GM12878 (cell line): ENCODE results near the gene PEF1. TPM values are rescaled to one million over a fixed set of nuclear protein-coding genes. Genes with fewer than 3 reads are reported as not detected.

Source experiments
- ATAC-seq: fragments of 200-7000 bp; cut with Tn5 transposase; 3 replicates; pipeline ENCODE4 v1.9.1; 2020; ENCODE audit warnings: mild to moderate bottlenecking, moderate library complexity
- BruUV-seq: library from RNA; stranded (reverse); fragments of 400-500 nt; replicated peaks from 2 replicates; lab custom pipeline; 2021; lab: Mats Ljungman, UMichigan
- CTCF ChIA-PET: fragments of 300-600 bp; sonication (Branson Sonifier 250); formaldehyde crosslinking; extraction: SDS; loops from one replicate; lab custom pipeline; 2021; ENCODE audit warnings: inconsistent platforms; lab: Yijun Ruan, JAX
- POLR2A ChIA-PET: fragments of 350-600 bp; formaldehyde crosslinking; extraction: SDS; loops from one replicate; lab custom pipeline; 2021; ENCODE audit warnings: inconsistent platforms; lab: Charles Lee
- RAD21 ChIA-PET: fragments of 300-600 bp; sonication (Branson Sonifier 250); formaldehyde crosslinking; loops from one replicate; lab custom pipeline; 2023; ENCODE audit warnings: antibody characterized with exemption; ENCODE audit not compliant: unreplicated experiment; lab: Charles Lee
- SMC1A ChIA-PET: fragments of 300-600 bp; sonication (Branson Sonifier 250); formaldehyde crosslinking; loops from one replicate; lab custom pipeline; 2023; ENCODE audit not compliant: unreplicated experiment, uncharacterized antibody; lab: Charles Lee
- DNase-seq: peaks from one replicate; pipeline ENCODE4 v3.0.0-alpha.2; 2011; ENCODE audit warnings: low read depth, low spot score
- FAIRE-seq: peaks from 3 replicates; lab custom pipeline; 2011; peaks lifted over from hg19 to GRCh38; lab: Jason Lieb, UNC
- H2AFZ ChIP-seq: 2 replicates; pipeline ENCODE4 v1.6.0; 2011; ENCODE audit warnings: low read depth, low read length, control low read depth; ENCODE audit not compliant: control insufficient read depth
- H3K27ac ChIP-seq: 2 replicates; pipeline ENCODE4 v1.5.1; 2011; ENCODE audit warnings: control low read depth; ENCODE audit not compliant: control insufficient read depth, insufficient read depth
- H3K27me3 ChIP-seq, 2 experiments: replicated peaks in 1 of 2; 2 replicates each; pipeline versions ENCODE4 v1.6.0 to v1.6.1; 2011; ENCODE audit warnings: low read length in 1 of 2; ENCODE audit not compliant: control insufficient read depth in 2 of 2, insufficient read depth in 2 of 2
- H3K36me3 ChIP-seq, 2 experiments: 2 replicates each; pipeline ENCODE4 v1.5.1; 2011; ENCODE audit warnings: low read length in 1 of 2; ENCODE audit not compliant: control insufficient read depth in 2 of 2, insufficient read depth in 2 of 2
- H3K4me1 ChIP-seq: 2 replicates; pipeline ENCODE4 v1.6.1; 2011; ENCODE audit warnings: mild to moderate bottlenecking, low read length, moderate library complexity, mixed read lengths; ENCODE audit not compliant: control insufficient read depth, insufficient read depth
- H3K4me2 ChIP-seq: 2 replicates; pipeline ENCODE4 v1.6.0; 2011; ENCODE audit warnings: control low read depth; ENCODE audit not compliant: control insufficient read depth, insufficient read depth
- H3K4me3 ChIP-seq: fragments of 200-600 bp; sonication (generic); 2 replicates; pipeline ENCODE4 v1.5.1; 2016
- H3K79me2 ChIP-seq: 2 replicates; pipeline ENCODE4 v1.6.0; 2011; ENCODE audit warnings: low read length; ENCODE audit not compliant: control insufficient read depth, insufficient read depth
- H3K9ac ChIP-seq: 2 replicates; pipeline ENCODE4 v1.8.0; 2011; ENCODE audit warnings: low read length, control low read depth, mixed read lengths; ENCODE audit not compliant: control insufficient read depth, insufficient read depth
- H3K9me3 ChIP-seq: replicated peaks from 3 replicates; pipeline ENCODE4 v1.5.1; 2011; ENCODE audit warnings: mild to moderate bottlenecking, low read length; ENCODE audit not compliant: control insufficient read depth, insufficient read depth
- H4K20me1 ChIP-seq: 2 replicates; pipeline ENCODE4 v1.6.0; 2011; ENCODE audit not compliant: control insufficient read depth, insufficient read depth
- CBFB ChIP-seq: IDR thresholded peaks from 2 replicates; pipeline ENCODE4 v1.6.1; 2016; ENCODE audit warnings: antibody characterized with exemption, low read depth
- EP300 ChIP-seq, 2 experiments: fragments of 150-350 bp in 1 of 2; IDR thresholded peaks; 2 replicates each; pipeline ENCODE4 v1.6.1; 2011 to 2012; ENCODE audit warnings: low read depth in 2 of 2, low read length in 2 of 2, borderline replicate concordance in 1 of 2, improper control_type of control experiment in 1 of 2, inconsistent platforms in 1 of 2; ENCODE audit not compliant: control insufficient read depth in 1 of 2
- FOXK2 ChIP-seq: fragments of 450-650 bp; IDR thresholded peaks from 2 replicates; pipeline ENCODE4 v1.6.1; 2017; ENCODE audit warnings: mild to moderate bottlenecking, moderate library complexity
- KAT2A ChIP-seq: conservative IDR thresholded peaks from 2 replicates; pipeline ENCODE4 v1.6.1; 2011; ENCODE audit warnings: low read depth, low read length; ENCODE audit not compliant: control insufficient read depth
- MYB ChIP-seq: fragments of 150-350 bp; IDR thresholded peaks from 2 replicates; pipeline ENCODE4 v1.6.1; 2014; ENCODE audit warnings: mild to moderate bottlenecking, low read depth, low read length, borderline replicate concordance
- POLR2AphosphoS2 ChIP-seq: IDR thresholded peaks from 2 replicates; pipeline ENCODE4 v1.6.1; 2011; ENCODE audit warnings: low read depth, mild to moderate bottlenecking, low read length, improper control_type of control experiment, moderate library complexity
- WRNIP1 ChIP-seq: IDR thresholded peaks from 2 replicates; pipeline ENCODE4 v1.6.1; 2011; ENCODE audit warnings: low read depth, low read length, improper control_type of control experiment, borderline replicate concordance
- ZNF384 ChIP-seq: IDR thresholded peaks from 2 replicates; pipeline ENCODE4 v1.6.1; 2012; ENCODE audit warnings: low read depth, mild to moderate bottlenecking, low read length, improper control_type of control experiment, borderline replicate concordance
- WGBS: methylation state at CpG from one replicate; pipeline ENCODE4 v1.1.6; 2016; ENCODE audit warnings: low lambda C conversion rate; ENCODE audit not compliant: insufficient replicate concordance, insufficient coverage; ENCODE audit errors: missing lambda C conversion rate; 5-methylcytosine and 5-hydroxymethylcytosine counted together
- in situ Hi-C: fragments of 300-500 bp; cut with MboI; formaldehyde crosslinking; loops from 9 replicates; pipeline ENCODE4 v1.14.3; 2018; ENCODE audit warnings: mixed read lengths
- intact Hi-C: fragments of 100-400 bp; cut with micrococcal nuclease; formaldehyde crosslinking; loops from one replicate; pipeline ENCODE4 v1.14.2; 2022; ENCODE audit not compliant: unreplicated experiment
- polyA plus RNA-seq, 11 experiments: library from polyadenylated mRNA; depleted of rRNA in 4 of 11; unstranded in 6 of 11; stranded (reverse) in 5 of 11; fragments of >200 nt; fragmentation: Nextera tagmentation in 4 of 11; fragmentation: Illumina TruSeq in 1 of 11; extraction: Ambion mirVana in 4 of 11; extraction: Trizol in 1 of 11; gene quantifications; 1 replicate in 1 of 11; 2 replicates in 10 of 11; pipeline versions ENCODE4 v1.2.1 to v1.2.3, GENCODE V29; 2011 to 2016; ENCODE audit warnings: inconsistent platforms in 2 of 11, missing spikeins in 2 of 11, low read depth in 1 of 11
- total RNA-seq, 4 experiments: library from RNA; depleted of rRNA in 3 of 4; stranded (reverse); fragments of >200 nt in 3 of 4; fragmentation: Illumina TruSeq in 1 of 4; extraction: Trizol in 1 of 4; gene quantifications; 2 replicates each; pipeline versions ENCODE4 v1.2.1 to v1.2.3, GENCODE V29; 2013 to 2021
- TF ChIP-seq, protein P1 (sequence below): IDR thresholded peaks from 2 replicates; pipeline ENCODE4 v1.6.1; 2011; ENCODE audit warnings: low read depth, mild to moderate bottlenecking, low read length, moderate library complexity, borderline replicate concordance; ENCODE audit errors: extremely low read depth
- TF ChIP-seq, protein P2 (sequence below): IDR thresholded peaks from 2 replicates; pipeline ENCODE4 v1.6.1; 2012; ENCODE audit warnings: low read length, inconsistent platforms
- TF ChIP-seq, protein P3 (sequence below): fragments of 450-650 bp; IDR thresholded peaks from 2 replicates; pipeline ENCODE4 v1.6.1; 2016; ENCODE audit warnings: mild to moderate bottlenecking
- TF ChIP-seq, protein P4 (sequence below): fragments of 450-650 bp; IDR thresholded peaks from 2 replicates; pipeline ENCODE4 v1.6.1; 2018; ENCODE audit warnings: borderline replicate concordance, mild to moderate bottlenecking; ENCODE audit not compliant: partially characterized antibody
- TF ChIP-seq, protein P5 (sequence below): IDR thresholded peaks from 2 replicates; pipeline ENCODE4 v1.6.1; 2012; ENCODE audit warnings: low read depth, low read length, improper control_type of control experiment
- TF ChIP-seq, protein P6 (sequence below): fragments of 450-650 bp; IDR thresholded peaks from 2 replicates; pipeline ENCODE4 v1.6.1; 2017; ENCODE audit warnings: borderline replicate concordance

Gene PEF1
- total and polyA plus RNA-seq, 10 of the 15 experiments (the other 5 are each of a cell fraction or from before 2014, with no cell fraction given) = 27.1 to 107 (median 79.0) TPM

DNA sequence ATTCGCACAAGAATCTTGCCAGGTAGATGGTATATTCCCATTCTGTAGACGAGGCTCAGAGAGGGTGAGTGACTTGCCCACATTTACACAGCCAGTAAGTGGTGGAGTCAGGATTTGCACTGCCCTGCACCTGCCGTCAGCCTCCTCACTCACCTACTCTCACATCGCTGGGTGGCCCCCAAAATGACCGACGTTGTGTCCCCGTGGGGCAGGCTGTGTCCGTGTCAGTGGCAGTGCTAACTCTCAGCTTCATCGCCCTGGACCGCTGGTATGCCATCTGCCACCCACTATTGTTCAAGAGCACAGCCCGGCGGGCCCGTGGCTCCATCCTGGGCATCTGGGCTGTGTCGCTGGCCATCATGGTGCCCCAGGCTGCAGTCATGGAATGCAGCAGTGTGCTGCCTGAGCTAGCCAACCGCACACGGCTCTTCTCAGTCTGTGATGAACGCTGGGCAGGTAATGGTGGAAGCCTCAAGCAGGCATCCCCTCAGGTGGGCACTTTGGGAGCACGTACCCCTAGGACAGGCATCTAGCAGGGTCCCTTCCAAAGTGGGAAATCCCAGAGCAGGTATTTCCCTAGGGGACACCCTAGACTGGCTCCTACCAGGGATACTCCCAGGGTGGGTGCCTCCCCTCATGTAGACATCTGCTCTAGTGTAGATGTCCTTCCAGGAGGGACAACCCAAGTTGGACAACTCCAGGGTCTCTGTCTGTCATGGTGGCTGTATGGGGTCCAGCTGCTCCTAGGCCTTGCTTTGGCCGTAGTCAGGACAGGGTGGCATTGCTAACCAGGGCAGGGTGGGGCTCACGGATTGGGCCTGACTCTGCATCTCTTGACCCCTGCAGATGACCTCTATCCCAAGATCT, 23.8 kb downstream of the PEF1 start:
- H3K27ac ChIP-seq = no peak overlapping the region
- H3K9ac ChIP-seq = no peak overlapping the region
- ATAC-seq (no peak), DNase-seq (no peak), FAIRE-seq (no peak)
- intact Hi-C loops (no loop called here), in situ Hi-C loops (no loop called here)
- no peaks in the 10 kb centered on the region for H3K9me3 ChIP-seq
- ChIA-PET SMC1A (interaction anchor here (1.9 kb wide), 1 partner anchor 24 kb away, joined by 4 read pairs; no protein-coding TSS in a partner anchor), POLR2A (no interaction called here), RAD21 (no interaction called here), CTCF (interaction anchor here (1.3 to 4.9 kb wide), 3 partner anchors 15 to 33 kb away, joined by 3 to 47 read pairs (median 4); no protein-coding TSS in a partner anchor)
- H4K20me1 ChIP-seq = no peaks in the 10 kb centered on the region
- BruUV-seq = no TSS peak
- no peaks in the 10 kb centered on the region; the same call in none of the 2 replicates for H3K4me1 ChIP-seq
- no peaks in the 10 kb centered on the region for H3K79me2 ChIP-seq
- no peaks in the 10 kb centered on the region; a peak in 2 of 4 replicates for H3K36me3 ChIP-seq
- 70% methylated on average over 20 of the region's 20 CpGs for WGBS
- H3K4me2 ChIP-seq = no peak overlapping the region
- H2AFZ ChIP-seq = no peak overlapping the region
- no peak overlapping the region for H3K4me3 ChIP-seq
- H3K27me3 ChIP-seq = no peaks in the 10 kb centered on the region; a peak in 2 of 4 replicates
- TF ChIP-seq KAT2A (no peak), ZNF384 (no peak), MYB (no peak), FOXK2 (no peak), EP300 (IDR thresholded peaks at IDR 0.05; ENCODE audit: borderline replicate concordance in 1 of 2, control insufficient read depth in 1 of 2, low read depth in 2 of 2, low read length in 2 of 2) (no peak), POLR2AphosphoS2 (no peak), WRNIP1 (no peak), CBFB (no peak)
- TF ChIP-seq, protein P1, sequence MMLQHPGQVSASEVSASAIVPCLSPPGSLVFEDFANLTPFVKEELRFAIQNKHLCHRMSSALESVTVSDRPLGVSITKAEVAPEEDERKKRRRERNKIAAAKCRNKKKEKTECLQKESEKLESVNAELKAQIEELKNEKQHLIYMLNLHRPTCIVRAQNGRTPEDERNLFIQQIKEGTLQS = no peak
- TF ChIP-seq, protein P2, sequence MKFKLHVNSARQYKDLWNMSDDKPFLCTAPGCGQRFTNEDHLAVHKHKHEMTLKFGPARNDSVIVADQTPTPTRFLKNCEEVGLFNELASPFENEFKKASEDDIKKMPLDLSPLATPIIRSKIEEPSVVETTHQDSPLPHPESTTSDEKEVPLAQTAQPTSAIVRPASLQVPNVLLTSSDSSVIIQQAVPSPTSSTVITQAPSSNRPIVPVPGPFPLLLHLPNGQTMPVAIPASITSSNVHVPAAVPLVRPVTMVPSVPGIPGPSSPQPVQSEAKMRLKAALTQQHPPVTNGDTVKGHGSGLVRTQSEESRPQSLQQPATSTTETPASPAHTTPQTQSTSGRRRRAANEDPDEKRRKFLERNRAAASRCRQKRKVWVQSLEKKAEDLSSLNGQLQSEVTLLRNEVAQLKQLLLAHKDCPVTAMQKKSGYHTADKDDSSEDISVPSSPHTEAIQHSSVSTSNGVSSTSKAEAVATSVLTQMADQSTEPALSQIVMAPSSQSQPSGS = no peak
- TF ChIP-seq, protein P3, sequence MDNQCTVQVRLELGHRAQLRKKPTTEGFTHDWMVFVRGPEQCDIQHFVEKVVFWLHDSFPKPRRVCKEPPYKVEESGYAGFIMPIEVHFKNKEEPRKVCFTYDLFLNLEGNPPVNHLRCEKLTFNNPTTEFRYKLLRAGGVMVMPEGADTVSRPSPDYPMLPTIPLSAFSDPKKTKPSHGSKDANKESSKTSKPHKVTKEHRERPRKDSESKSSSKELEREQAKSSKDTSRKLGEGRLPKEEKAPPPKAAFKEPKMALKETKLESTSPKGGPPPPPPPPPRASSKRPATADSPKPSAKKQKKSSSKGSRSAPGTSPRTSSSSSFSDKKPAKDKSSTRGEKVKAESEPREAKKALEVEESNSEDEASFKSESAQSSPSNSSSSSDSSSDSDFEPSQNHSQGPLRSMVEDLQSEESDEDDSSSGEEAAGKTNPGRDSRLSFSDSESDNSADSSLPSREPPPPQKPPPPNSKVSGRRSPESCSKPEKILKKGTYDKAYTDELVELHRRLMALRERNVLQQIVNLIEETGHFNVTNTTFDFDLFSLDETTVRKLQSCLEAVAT = no peak
- TF ChIP-seq, protein P4, sequence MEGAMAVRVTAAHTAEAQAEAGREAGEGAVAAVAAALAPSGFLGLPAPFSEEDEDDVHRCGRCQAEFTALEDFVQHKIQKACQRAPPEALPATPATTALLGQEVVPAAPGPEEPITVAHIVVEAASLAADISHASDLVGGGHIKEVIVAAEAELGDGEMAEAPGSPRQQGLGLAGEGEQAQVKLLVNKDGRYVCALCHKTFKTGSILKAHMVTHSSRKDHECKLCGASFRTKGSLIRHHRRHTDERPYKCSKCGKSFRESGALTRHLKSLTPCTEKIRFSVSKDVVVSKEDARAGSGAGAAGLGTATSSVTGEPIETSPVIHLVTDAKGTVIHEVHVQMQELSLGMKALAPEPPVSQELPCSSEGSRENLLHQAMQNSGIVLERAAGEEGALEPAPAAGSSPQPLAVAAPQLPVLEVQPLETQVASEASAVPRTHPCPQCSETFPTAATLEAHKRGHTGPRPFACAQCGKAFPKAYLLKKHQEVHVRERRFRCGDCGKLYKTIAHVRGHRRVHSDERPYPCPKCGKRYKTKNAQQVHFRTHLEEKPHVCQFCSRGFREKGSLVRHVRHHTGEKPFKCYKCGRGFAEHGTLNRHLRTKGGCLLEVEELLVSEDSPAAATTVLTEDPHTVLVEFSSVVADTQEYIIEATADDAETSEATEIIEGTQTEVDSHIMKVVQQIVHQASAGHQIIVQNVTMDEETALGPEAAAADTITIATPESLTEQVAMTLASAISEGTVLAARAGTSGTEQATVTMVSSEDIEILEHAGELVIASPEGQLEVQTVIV = no peak
- TF ChIP-seq, protein P5, sequence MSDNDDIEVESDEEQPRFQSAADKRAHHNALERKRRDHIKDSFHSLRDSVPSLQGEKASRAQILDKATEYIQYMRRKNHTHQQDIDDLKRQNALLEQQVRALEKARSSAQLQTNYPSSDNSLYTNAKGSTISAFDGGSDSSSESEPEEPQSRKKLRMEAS = no peak
- TF ChIP-seq, protein P6, sequence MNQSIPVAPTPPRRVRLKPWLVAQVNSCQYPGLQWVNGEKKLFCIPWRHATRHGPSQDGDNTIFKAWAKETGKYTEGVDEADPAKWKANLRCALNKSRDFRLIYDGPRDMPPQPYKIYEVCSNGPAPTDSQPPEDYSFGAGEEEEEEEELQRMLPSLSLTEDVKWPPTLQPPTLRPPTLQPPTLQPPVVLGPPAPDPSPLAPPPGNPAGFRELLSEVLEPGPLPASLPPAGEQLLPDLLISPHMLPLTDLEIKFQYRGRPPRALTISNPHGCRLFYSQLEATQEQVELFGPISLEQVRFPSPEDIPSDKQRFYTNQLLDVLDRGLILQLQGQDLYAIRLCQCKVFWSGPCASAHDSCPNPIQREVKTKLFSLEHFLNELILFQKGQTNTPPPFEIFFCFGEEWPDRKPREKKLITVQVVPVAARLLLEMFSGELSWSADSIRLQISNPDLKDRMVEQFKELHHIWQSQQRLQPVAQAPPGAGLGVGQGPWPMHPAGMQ = no peak
